MM.1S (cell line): ENCODE data around the gene KRT35.

Experiments used
- CTCF ChIP-seq: fragments of 300-600 bp; sonication (generic); IDR thresholded peaks from 2 replicates; pipeline ENCODE4 v1.5.1; 2016; ENCODE audit warnings: antibody characterized with exemption, low read length, mixed read lengths
- EZH2phosphoT487 ChIP-seq: fragments of 300-600 bp; sonication (generic); IDR thresholded peaks from 2 replicates; pipeline ENCODE4 v1.6.1; 2018; ENCODE audit warnings: antibody characterized with exemption, low read length

- TF ChIP-seq CTCF (no peak), EZH2phosphoT487 (no peak)
Observed at GRCh38 chr17:41516830-41517283, 35.9 kb upstream of the KRT35 start.
